ENCODE data around the gene MAN2A1. TPM values are rescaled to one million over a fixed set of nuclear protein-coding genes. Genes with fewer than 3 reads are reported as not detected.

The MAN2A1 gene
- total RNA-seq, 1 donor from 2014 or later: 38.8 TPM

GRCh38 chr5:109719978-109720377, 30.3 kb downstream of the MAN2A1 start:
- no peaks in the 10 kb centered on the region for H3K27me3 Mint-ChIP-seq (ENCODE audit: insufficient read depth)
- intact Hi-C loops (cut with micrococcal nuclease): no loop called here

GRCh38 chr5:109721741-109722140, 32.0 kb downstream of the MAN2A1 start:
- H3K9me3 Mint-ChIP-seq: no peaks in the 10 kb centered on the region

More at GRCh38 chr5:109719978-109720377, 30.3 kb downstream of the MAN2A1 start:
- DNase-seq (ENCODE audit: low spot score): no peak
- Mint-ChIP-seq H3K4me1 (ENCODE audit: low read depth) (peaks cover 18% of the 10 kb centered on the region), H3K9me3 (no peaks in the 10 kb centered on the region), H3K27ac (no peak overlapping the region), H3K4me3 (no peak overlapping the region), H3K36me3 (ENCODE audit: low read depth) (peaks cover 38% of the 10 kb centered on the region)

GRCh38 chr5:109723606-109724005, 33.9 kb downstream of the MAN2A1 start:
- no peaks in the 10 kb centered on the region for H3K27me3 Mint-ChIP-seq (ENCODE audit: insufficient read depth)
- DNase-seq (ENCODE audit: low spot score): no peak
- peaks cover 28% of the 10 kb centered on the region for H3K36me3 Mint-ChIP-seq (ENCODE audit: low read depth)
- intact Hi-C loops (cut with micrococcal nuclease): no loop called here
- H3K27ac Mint-ChIP-seq: no peak overlapping the region
- H3K4me1 Mint-ChIP-seq (ENCODE audit: low read depth): peaks cover 18% of the 10 kb centered on the region
- no peaks in the 10 kb centered on the region for H3K9me3 Mint-ChIP-seq
- H3K4me3 Mint-ChIP-seq: no peak overlapping the region

More at GRCh38 chr5:109721741-109722140, 32.0 kb downstream of the MAN2A1 start:
- H3K36me3 Mint-ChIP-seq (ENCODE audit: low read depth): peaks cover 36% of the 10 kb centered on the region
- peaks cover 18% of the 10 kb centered on the region for H3K4me1 Mint-ChIP-seq (ENCODE audit: low read depth)
- no peak overlapping the region for H3K27ac Mint-ChIP-seq
- no peak overlapping the region for H3K4me3 Mint-ChIP-seq
- intact Hi-C loops (cut with micrococcal nuclease): no loop called here
- no peak for DNase-seq (ENCODE audit: low spot score)
- no peaks in the 10 kb centered on the region for H3K27me3 Mint-ChIP-seq (ENCODE audit: insufficient read depth)

- H3K36me3 Mint-ChIP-seq (ENCODE audit: low read depth): peaks cover 25% of the 10 kb centered on the region
- H3K4me1 Mint-ChIP-seq (ENCODE audit: low read depth): peaks cover 18% of the 10 kb centered on the region
- H3K4me3 Mint-ChIP-seq: no peak overlapping the region
- intact Hi-C loops (cut with micrococcal nuclease): no loop called here
- no peak overlapping the region for H3K27ac Mint-ChIP-seq
- no peak for DNase-seq (ENCODE audit: low spot score)
- H3K27me3 Mint-ChIP-seq (ENCODE audit: insufficient read depth): no peaks in the 10 kb centered on the region
- no peaks in the 10 kb centered on the region for H3K9me3 Mint-ChIP-seq
Observed at GRCh38 chr5:109725135-109725534, 35.4 kb downstream of the MAN2A1 start.

- peaks cover 28% of the 10 kb centered on the region for H3K36me3 Mint-ChIP-seq (ENCODE audit: low read depth)
- H3K27me3 Mint-ChIP-seq (ENCODE audit: insufficient read depth): no peaks in the 10 kb centered on the region
- DNase-seq (ENCODE audit: low spot score): no peak
- H3K4me1 Mint-ChIP-seq (ENCODE audit: low read depth): peaks cover 42% of the 10 kb centered on the region
- intact Hi-C loops (cut with micrococcal nuclease): no loop called here
- no peak overlapping the region for H3K4me3 Mint-ChIP-seq
- no peak overlapping the region for H3K27ac Mint-ChIP-seq
- H3K9me3 Mint-ChIP-seq: no peaks in the 10 kb centered on the region
Observed at GRCh38 chr5:109739741-109740728, 50.3 kb downstream of the MAN2A1 start.

- DNase-seq (ENCODE audit: low spot score): no peak
- H3K9me3 Mint-ChIP-seq: no peaks in the 10 kb centered on the region
- H3K27me3 Mint-ChIP-seq (ENCODE audit: insufficient read depth): no peaks in the 10 kb centered on the region
- H3K4me1 Mint-ChIP-seq (ENCODE audit: low read depth): peaks cover 43% of the 10 kb centered on the region
- intact Hi-C loops (cut with micrococcal nuclease): no loop called here
- no peak overlapping the region for H3K27ac Mint-ChIP-seq
- no peak overlapping the region for H3K4me3 Mint-ChIP-seq
- H3K36me3 Mint-ChIP-seq (ENCODE audit: low read depth): peaks cover 28% of the 10 kb centered on the region
Observed at GRCh38 chr5:109740966-109741365, 51.2 kb downstream of the MAN2A1 start.

GRCh38 chr5:109741390-109741789, 51.7 kb downstream of the MAN2A1 start:
- no peak overlapping the region for H3K4me3 Mint-ChIP-seq
- H3K4me1 Mint-ChIP-seq (ENCODE audit: low read depth): peaks cover 43% of the 10 kb centered on the region
- no peak for DNase-seq (ENCODE audit: low spot score)
- no peaks in the 10 kb centered on the region for H3K27me3 Mint-ChIP-seq (ENCODE audit: insufficient read depth)
- no peak overlapping the region for H3K27ac Mint-ChIP-seq
- no peaks in the 10 kb centered on the region for H3K9me3 Mint-ChIP-seq
- H3K36me3 Mint-ChIP-seq (ENCODE audit: low read depth): peaks cover 28% of the 10 kb centered on the region
- intact Hi-C loops (cut with micrococcal nuclease): no loop called here

GRCh38 chr5:109743041-109743531, 53.4 kb downstream of the MAN2A1 start:
- peaks cover 24% of the 10 kb centered on the region for H3K36me3 Mint-ChIP-seq (ENCODE audit: low read depth)
- intact Hi-C loops (cut with micrococcal nuclease): no loop called here
- no peaks in the 10 kb centered on the region for H3K27me3 Mint-ChIP-seq (ENCODE audit: insufficient read depth)
- H3K27ac Mint-ChIP-seq: no peak overlapping the region
- DNase-seq (ENCODE audit: low spot score): no peak
- H3K9me3 Mint-ChIP-seq: no peaks in the 10 kb centered on the region
- no peak overlapping the region for H3K4me3 Mint-ChIP-seq
- peaks cover 43% of the 10 kb centered on the region for H3K4me1 Mint-ChIP-seq (ENCODE audit: low read depth)

- Mint-ChIP-seq H3K9me3 (no peaks in the 10 kb centered on the region), H3K27me3 (ENCODE audit: insufficient read depth) (no peaks in the 10 kb centered on the region), H3K4me1 (ENCODE audit: low read depth) (peaks cover 43% of the 10 kb centered on the region), H3K36me3 (ENCODE audit: low read depth) (peaks cover 27% of the 10 kb centered on the region), H3K27ac (no peak overlapping the region), H3K4me3 (no peak overlapping the region)
- DNase-seq (ENCODE audit: low spot score): no peak
- intact Hi-C loops (cut with micrococcal nuclease): no loop called here
Observed at GRCh38 chr5:109743770-109744212, 54.1 kb downstream of the MAN2A1 start.

GRCh38 chr5:109744261-109744660, 54.5 kb downstream of the MAN2A1 start:
- Mint-ChIP-seq H3K27ac (no peak overlapping the region), H3K4me1 (ENCODE audit: low read depth) (peaks cover 41% of the 10 kb centered on the region)

GRCh38 chr5:109748546-109748945, 58.8 kb downstream of the MAN2A1 start:
- no peak for DNase-seq (ENCODE audit: low spot score)
- peaks cover 26% of the 10 kb centered on the region for H3K4me1 Mint-ChIP-seq (ENCODE audit: low read depth)

More at GRCh38 chr5:109744261-109744660, 54.5 kb downstream of the MAN2A1 start:
- H3K27me3 Mint-ChIP-seq (ENCODE audit: insufficient read depth): no peaks in the 10 kb centered on the region
- intact Hi-C loops (cut with micrococcal nuclease): no loop called here
- DNase-seq (ENCODE audit: low spot score): no peak
- peaks cover 26% of the 10 kb centered on the region for H3K36me3 Mint-ChIP-seq (ENCODE audit: low read depth)
- H3K4me3 Mint-ChIP-seq: no peak overlapping the region
- no peaks in the 10 kb centered on the region for H3K9me3 Mint-ChIP-seq

GRCh38 chr5:109750463-109750862, 60.7 kb downstream of the MAN2A1 start:
- Mint-ChIP-seq H3K4me1 (ENCODE audit: low read depth) (peaks cover 11% of the 10 kb centered on the region), H3K27ac (no peak overlapping the region), H3K27me3 (ENCODE audit: insufficient read depth) (no peaks in the 10 kb centered on the region), H3K4me3 (no peak overlapping the region), H3K36me3 (ENCODE audit: low read depth) (peaks cover 16% of the 10 kb centered on the region), H3K9me3 (no peaks in the 10 kb centered on the region)
- intact Hi-C loops (cut with micrococcal nuclease): no loop called here
- no peak for DNase-seq (ENCODE audit: low spot score)

More at GRCh38 chr5:109748546-109748945, 58.8 kb downstream of the MAN2A1 start:
- intact Hi-C loops (cut with micrococcal nuclease): no loop called here
- Mint-ChIP-seq H3K9me3 (no peaks in the 10 kb centered on the region), H3K27me3 (ENCODE audit: insufficient read depth) (no peaks in the 10 kb centered on the region), H3K27ac (no peak overlapping the region), H3K4me3 (no peak overlapping the region), H3K36me3 (ENCODE audit: low read depth) (peaks cover 23% of the 10 kb centered on the region)

GRCh38 chr5:109753279-109753678, 63.6 kb downstream of the MAN2A1 start:
- Mint-ChIP-seq H3K4me3 (no peak overlapping the region), H3K36me3 (ENCODE audit: low read depth) (peaks cover 22% of the 10 kb centered on the region), H3K27me3 (ENCODE audit: insufficient read depth) (no peaks in the 10 kb centered on the region), H3K9me3 (no peaks in the 10 kb centered on the region), H3K4me1 (ENCODE audit: low read depth) (peaks cover 11% of the 10 kb centered on the region), H3K27ac (no peak overlapping the region)
- intact Hi-C loops (cut with micrococcal nuclease): no loop called here
- DNase-seq (ENCODE audit: low spot score): no peak
